AG09309 (cell line): ENCODE data around the gene DNAH8.
"Not testable (repeated sequence)": the region's sequence is repeated elsewhere in the genome, so short reads cannot be mapped to it uniquely, and the experiment has no call there.

Experiments
- DNase-seq: peaks from one replicate; pipeline ENCODE4 v3.0.0-alpha.2; 2010; ENCODE audit warnings: low read depth
- H3K4me3 ChIP-seq: 2 replicates; pipeline ENCODE4 v1.5.1; 2011; ENCODE audit warnings: mild to moderate bottlenecking, low read depth, low read length, moderate library complexity; ENCODE audit not compliant: control insufficient read depth
- TF ChIP-seq, protein P1 (sequence below): IDR thresholded peaks from 2 replicates; pipeline ENCODE4 v1.5.1; 2011; ENCODE audit warnings: mild to moderate bottlenecking, low read depth, low read length, inconsistent platforms; ENCODE audit not compliant: insufficient read depth, control insufficient read depth; ENCODE audit errors: missing control alignments

Gene DNAH8

DNA sequence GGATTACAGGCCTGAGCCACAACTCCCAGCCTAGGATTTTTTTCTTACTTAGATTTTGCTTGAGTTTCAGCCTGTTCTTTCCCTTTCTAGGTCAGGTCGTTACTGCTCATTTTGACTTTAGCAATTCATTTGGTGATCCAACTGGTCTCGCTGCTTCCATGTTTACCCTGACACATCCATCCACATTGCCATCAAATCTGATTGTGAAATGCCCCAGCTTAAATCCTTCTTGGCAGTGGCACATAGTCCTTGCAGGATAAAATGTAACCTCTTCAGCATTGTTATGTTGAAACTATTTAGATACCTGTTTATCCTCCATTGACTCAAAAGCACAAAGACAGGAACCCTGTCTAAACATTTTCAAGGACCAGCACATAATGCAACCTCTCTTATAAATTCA is 77.2 kb downstream of the DNAH8 start:
- no peak overlapping the region for H3K4me3 ChIP-seq
- TF ChIP-seq, protein P1, sequence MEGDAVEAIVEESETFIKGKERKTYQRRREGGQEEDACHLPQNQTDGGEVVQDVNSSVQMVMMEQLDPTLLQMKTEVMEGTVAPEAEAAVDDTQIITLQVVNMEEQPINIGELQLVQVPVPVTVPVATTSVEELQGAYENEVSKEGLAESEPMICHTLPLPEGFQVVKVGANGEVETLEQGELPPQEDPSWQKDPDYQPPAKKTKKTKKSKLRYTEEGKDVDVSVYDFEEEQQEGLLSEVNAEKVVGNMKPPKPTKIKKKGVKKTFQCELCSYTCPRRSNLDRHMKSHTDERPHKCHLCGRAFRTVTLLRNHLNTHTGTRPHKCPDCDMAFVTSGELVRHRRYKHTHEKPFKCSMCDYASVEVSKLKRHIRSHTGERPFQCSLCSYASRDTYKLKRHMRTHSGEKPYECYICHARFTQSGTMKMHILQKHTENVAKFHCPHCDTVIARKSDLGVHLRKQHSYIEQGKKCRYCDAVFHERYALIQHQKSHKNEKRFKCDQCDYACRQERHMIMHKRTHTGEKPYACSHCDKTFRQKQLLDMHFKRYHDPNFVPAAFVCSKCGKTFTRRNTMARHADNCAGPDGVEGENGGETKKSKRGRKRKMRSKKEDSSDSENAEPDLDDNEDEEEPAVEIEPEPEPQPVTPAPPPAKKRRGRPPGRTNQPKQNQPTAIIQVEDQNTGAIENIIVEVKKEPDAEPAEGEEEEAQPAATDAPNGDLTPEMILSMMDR, result no peak
- DNase-seq, result no peak

DNA sequence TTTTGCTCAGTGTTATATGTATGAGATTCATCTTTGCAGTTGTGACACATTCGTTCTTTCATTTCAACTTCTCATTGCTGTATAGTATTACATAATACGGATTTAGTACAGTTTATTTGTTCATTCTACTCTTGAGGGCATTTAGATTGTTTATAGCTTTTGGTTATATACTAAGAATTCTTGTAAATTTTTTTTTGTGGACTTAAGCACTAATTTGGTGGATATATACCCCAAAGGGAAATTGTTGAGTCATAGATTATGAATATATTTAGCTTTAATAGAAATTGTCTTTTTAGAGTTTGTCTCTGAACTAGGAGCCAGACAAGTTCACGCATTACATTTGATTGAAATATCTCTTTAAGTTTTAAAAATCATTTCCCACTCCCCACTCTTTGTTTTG is 79.6 kb downstream of the DNAH8 start:
- DNase-seq, result no peak
- no peak overlapping the region for H3K4me3 ChIP-seq
- TF ChIP-seq, protein P1, result no peak

DNA sequence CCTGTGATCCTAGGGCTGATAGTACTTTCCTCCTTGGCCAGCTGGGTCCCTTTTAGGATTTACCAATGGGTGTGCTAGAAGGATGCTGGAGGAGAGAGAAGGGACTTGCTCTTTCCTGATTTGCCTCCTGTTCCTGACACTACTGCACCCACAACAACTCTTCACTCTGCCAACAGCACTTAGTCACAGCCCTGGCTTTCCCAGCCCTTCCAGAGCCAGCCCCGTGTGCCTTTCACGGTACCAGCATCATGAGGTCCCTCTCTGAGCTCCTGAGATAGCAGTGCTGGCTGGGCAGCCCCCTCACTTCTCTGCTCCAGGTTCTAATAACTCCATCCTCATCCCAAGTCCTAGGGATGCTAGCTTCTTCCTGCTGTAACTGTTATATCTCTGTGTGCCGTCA is 80.9 kb downstream of the DNAH8 start:
- no peak for DNase-seq
- TF ChIP-seq, protein P1, result no peak
- H3K4me3 ChIP-seq, result no peak overlapping the region

DNA sequence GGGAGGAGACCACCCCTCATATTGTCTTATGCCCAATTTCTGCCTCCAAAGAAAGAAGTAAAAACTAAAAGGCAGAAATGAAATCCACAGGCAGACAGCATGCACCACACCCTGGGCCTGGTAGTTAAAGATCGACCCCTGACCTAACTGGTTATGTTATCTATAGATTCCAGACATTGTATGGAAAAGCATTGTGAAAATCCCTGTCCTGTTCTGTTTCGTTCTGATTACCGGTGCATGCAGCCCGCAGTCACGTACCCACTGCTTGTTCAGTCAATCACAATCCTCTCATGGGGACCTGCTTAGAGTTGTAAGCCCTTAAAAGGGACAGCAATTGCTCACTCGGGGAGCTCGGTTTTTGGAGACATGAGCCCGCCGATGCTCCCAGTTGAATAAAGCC is 81.3 kb downstream of the DNAH8 start:
- H3K4me3 ChIP-seq, DNase-seq: not testable (repeated sequence)

DNA sequence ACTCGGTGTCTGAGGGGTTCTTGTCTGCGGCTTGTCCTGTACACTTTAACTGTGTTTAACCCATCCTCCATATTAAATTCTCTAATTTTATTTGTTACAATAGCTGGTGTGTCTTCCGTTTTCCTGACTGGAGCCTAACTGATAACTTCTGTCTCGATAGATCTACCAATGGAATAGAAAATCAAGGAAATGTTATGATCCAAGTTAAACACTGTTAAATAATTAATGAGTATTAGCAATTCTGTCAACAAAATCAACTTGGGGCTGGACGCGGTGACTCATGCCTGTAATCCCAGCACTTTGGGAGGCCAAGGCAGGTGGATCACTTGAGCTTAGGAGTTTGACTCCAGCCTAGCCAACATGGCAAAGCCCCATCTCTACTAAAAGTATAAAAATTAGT is 81.7 kb downstream of the DNAH8 start:
- TF ChIP-seq, protein P1, result no peak
- no peak overlapping the region for H3K4me3 ChIP-seq
- no peak for DNase-seq

DNA sequence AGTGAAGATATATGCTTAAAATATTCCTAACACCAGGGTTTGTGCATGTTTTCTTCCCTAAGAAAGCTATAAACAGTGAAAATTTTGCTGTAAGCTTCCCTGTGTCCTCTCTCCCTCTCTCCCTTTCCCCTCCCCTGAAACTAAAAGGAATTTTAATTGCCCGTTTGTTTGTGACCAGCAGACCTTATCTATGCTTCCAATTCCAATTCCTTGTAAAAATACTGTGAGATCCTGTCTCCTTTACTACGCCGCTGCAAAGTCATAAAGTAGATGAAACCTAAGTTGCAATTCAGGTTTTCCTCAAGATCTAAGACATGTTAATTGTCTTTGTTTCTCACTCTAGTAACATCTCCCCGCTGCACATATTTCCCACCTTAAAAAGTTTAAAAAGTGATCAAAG is 82.3 kb downstream of the DNAH8 start:
- TF ChIP-seq, protein P1, result no peak
- no peak overlapping the region for H3K4me3 ChIP-seq
- DNase-seq, result no peak

DNA sequence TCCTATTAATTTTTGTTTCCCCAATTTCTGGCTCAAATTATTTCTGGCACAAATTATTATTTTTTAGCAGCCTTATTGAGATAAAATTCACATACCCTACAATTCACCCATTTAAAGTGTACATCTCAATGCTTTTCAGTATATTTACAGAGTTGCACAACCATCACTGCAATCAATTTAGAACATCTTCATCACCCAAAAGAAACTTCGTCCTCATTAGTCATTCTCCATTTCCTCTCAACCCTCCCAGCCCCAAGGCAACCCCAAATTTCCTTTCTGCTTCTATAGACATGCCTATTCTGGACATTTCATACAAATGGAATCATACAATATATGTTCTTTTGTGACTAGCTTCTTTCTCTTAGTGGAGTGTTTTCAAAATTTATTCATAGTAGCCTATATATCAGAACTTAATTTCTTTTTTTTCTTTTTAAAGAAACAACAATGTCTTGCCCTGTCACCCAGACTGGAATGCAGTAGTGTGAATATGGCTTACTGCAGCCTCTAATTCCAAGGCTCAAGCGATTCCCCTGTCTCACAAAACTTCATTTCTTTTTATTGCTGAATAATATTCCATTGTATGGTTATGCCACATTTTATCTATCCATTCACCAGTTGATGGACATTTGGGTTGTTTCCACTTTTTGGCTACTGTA is 84.5 kb downstream of the DNAH8 start:
- H3K4me3 ChIP-seq, result no peak overlapping the region
- TF ChIP-seq, protein P1, result no peak
- no peak for DNase-seq
